AG04449 (cell line): Measurements from ENCODE around the gene PAPSS1.

Experiments
- CTCF ChIA-PET: fragments of 350-600 bp; formaldehyde crosslinking; extraction: SDS; loops from one replicate; lab custom pipeline; 2021; ENCODE audit warnings: antibody characterized with exemption; lab: Yijun Ruan, JAX
- POLR2A ChIA-PET: fragments of 400-600, 350-600 bp; formaldehyde crosslinking; extraction: SDS; loops from one replicate; lab custom pipeline; 2020; ENCODE audit warnings: antibody characterized with exemption, inconsistent platforms; lab: Yijun Ruan, JAX
- DNase-seq: peaks from one replicate; pipeline ENCODE4 v3.0.0-alpha.2; 2010; ENCODE audit warnings: low read depth, low spot score
- H3K4me3 ChIP-seq: 2 replicates; pipeline ENCODE4 v1.5.1; 2011; ENCODE audit warnings: low read depth, mild to moderate bottlenecking, control low read depth, low read length
- TF ChIP-seq, protein P1 (sequence below): IDR thresholded peaks from one replicate; pipeline ENCODE4 v1.5.1; 2011; ENCODE audit warnings: mild to moderate bottlenecking, moderate library complexity, low read length, control low read depth, inconsistent platforms; ENCODE audit not compliant: insufficient read depth; ENCODE audit errors: missing control alignments

Gene PAPSS1

GRCh38 chr4:107751670-107752069 lies 31.6 kb upstream of the PAPSS1 start:
- H3K4me3 ChIP-seq: no peak overlapping the region
- POLR2A ChIA-PET: no interaction called here
- TF ChIP-seq, protein P1, sequence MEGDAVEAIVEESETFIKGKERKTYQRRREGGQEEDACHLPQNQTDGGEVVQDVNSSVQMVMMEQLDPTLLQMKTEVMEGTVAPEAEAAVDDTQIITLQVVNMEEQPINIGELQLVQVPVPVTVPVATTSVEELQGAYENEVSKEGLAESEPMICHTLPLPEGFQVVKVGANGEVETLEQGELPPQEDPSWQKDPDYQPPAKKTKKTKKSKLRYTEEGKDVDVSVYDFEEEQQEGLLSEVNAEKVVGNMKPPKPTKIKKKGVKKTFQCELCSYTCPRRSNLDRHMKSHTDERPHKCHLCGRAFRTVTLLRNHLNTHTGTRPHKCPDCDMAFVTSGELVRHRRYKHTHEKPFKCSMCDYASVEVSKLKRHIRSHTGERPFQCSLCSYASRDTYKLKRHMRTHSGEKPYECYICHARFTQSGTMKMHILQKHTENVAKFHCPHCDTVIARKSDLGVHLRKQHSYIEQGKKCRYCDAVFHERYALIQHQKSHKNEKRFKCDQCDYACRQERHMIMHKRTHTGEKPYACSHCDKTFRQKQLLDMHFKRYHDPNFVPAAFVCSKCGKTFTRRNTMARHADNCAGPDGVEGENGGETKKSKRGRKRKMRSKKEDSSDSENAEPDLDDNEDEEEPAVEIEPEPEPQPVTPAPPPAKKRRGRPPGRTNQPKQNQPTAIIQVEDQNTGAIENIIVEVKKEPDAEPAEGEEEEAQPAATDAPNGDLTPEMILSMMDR: no peak
- DNase-seq: no peak
- CTCF ChIA-PET: interaction anchor here (0.7 to 1.7 kb wide), 4 partner anchors 12 to 161 kb away, joined by 3 to 8 read pairs (median 3); no protein-coding TSS in a partner anchor

DNA sequence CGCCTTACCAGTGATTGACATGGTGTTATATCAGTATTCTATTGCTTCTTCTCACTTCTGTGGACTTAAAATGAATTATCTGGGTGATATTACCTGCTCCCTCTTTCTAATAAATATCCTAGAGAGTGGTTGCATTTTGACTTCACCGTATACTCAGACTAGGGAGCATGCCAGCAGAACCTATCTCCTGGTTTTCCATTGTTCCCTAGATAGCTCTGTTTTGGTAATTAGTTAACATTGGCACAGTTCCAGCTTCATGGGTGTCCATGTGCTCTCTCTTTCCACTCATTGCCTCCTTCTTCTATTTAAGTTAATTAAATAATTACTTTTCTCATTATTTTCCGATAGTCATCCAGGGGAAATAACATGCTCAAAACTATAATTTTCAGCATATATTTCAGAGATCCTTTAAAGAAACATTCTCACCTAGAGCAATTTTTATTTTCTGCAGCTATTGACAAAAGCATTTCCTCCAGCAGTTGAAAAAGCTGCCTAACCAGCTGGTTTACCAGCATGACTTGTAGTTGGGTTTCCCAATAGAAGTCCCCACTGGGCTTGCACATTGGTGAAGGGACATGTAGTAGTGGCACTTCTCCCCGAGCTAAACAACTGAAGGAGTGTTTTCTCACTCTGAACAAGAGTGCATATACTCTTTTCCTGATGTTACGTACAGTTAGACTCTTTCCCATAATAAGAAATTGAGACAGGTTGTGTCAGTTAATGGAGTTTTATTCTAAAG lies 27.9 kb upstream of the PAPSS1 start:
- no peak overlapping the region for H3K4me3 ChIP-seq
- ChIA-PET POLR2A (no interaction called here), CTCF (interaction anchor here (0.9 to 5.8 kb wide), 5 partner anchors 9 to 165 kb away, joined by 3 to 38 read pairs (median 7); no protein-coding TSS in a partner anchor)
- TF ChIP-seq, protein P1: no peak
- no peak for DNase-seq

GRCh38 chr4:107746161-107746560 lies 26.1 kb upstream of the PAPSS1 start:
- POLR2A ChIA-PET: no interaction called here
- no peak overlapping the region for H3K4me3 ChIP-seq
- DNase-seq: no peak
- TF ChIP-seq, protein P1: no peak
- CTCF ChIA-PET: interaction anchor here (0.6 to 5.8 kb wide), 4 partner anchors 11 to 167 kb away, joined by 3 to 38 read pairs (median 20); no protein-coding TSS in a partner anchor

DNA sequence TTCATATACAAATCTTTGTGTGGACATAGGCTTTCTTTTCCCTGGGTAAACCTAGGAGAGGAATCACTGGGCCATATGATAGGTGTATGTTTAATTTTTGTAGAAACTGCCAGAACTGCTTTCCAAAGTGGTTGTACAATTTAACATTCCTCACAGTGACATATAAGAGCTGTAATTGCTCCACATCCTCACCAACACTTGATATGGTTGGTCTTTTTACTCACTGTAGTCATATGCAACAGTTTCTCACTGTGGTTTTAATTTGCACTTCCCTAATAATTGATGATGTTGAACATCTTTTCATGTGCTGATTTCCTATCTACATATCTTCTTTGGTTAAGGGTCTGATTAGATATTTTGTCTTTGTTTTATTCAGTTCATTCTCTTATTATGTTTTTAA lies 24.5 kb upstream of the PAPSS1 start:
- DNase-seq: no peak
- H3K4me3 ChIP-seq: no peak overlapping the region
- TF ChIP-seq, protein P1: no peak
- ChIA-PET POLR2A (no interaction called here), CTCF (interaction anchor here (0.9 to 5.8 kb wide), 3 partner anchors 9 to 15 kb away, joined by 3 to 38 read pairs (median 36); no protein-coding TSS in a partner anchor)

GRCh38 chr4:107743532-107743931 lies 23.5 kb upstream of the PAPSS1 start:
- DNase-seq: no peak
- TF ChIP-seq, protein P1: no peak
- H3K4me3 ChIP-seq: no peak overlapping the region
- POLR2A ChIA-PET: no interaction called here
- CTCF ChIA-PET: interaction anchor here (0.9 to 1.5 kb wide), 4 partner anchors 9 to 191 kb away, joined by 3 read pairs; no protein-coding TSS in a partner anchor

- CTCF ChIA-PET: interaction anchor here (1.5 kb wide), 1 partner anchor 170 kb away, joined by 3 read pairs; no protein-coding TSS in a partner anchor
- POLR2A ChIA-PET: no interaction called here
- DNase-seq: no peak
- TF ChIP-seq, protein P1: no peak
- H3K4me3 ChIP-seq: no peak overlapping the region
Measured at GRCh38 chr4:107742791-107743190, 22.8 kb upstream of the PAPSS1 start.
